Stimulated activated CD4-positive, alpha-beta T cell treated with anti-CD3 and anti-CD28 coated beads, Interleukin-15, amount 100 ng/mL, for 48 hours (primary cell): ENCODE measurements around the gene CUL7.

ENCODE experiments used
- DNase-seq, 2 donors: peaks; one replicate each; pipeline ENCODE4 v3.0.0-alpha.2; 2020; ENCODE audit warnings: low read depth in 2 of 2

CUL7 gene

DNA sequence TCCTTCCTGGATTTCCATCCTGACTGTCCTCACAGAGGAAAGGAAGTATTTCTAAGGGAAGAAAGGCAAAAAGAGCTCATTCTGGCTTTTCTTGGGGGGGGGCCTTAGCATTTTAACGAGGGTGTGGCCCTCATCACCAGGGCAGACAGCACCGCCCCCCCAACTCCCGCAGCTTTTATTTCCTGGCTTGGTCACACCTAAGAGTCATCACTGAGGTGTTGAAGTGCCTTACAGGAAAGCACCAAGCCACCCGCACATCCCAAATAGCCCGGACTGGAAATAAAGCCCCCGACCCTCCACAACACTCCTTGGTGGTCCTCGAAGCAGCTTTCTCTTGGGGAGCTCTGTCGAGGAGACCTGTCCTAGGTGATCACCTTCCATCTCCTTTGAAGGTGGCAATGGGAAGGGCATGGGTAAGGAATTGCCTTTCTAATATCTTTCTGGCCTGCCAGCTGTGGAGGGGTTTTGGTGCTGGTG lies 23.7 kb upstream of the CUL7 start:
- no peak for DNase-seq

DNA sequence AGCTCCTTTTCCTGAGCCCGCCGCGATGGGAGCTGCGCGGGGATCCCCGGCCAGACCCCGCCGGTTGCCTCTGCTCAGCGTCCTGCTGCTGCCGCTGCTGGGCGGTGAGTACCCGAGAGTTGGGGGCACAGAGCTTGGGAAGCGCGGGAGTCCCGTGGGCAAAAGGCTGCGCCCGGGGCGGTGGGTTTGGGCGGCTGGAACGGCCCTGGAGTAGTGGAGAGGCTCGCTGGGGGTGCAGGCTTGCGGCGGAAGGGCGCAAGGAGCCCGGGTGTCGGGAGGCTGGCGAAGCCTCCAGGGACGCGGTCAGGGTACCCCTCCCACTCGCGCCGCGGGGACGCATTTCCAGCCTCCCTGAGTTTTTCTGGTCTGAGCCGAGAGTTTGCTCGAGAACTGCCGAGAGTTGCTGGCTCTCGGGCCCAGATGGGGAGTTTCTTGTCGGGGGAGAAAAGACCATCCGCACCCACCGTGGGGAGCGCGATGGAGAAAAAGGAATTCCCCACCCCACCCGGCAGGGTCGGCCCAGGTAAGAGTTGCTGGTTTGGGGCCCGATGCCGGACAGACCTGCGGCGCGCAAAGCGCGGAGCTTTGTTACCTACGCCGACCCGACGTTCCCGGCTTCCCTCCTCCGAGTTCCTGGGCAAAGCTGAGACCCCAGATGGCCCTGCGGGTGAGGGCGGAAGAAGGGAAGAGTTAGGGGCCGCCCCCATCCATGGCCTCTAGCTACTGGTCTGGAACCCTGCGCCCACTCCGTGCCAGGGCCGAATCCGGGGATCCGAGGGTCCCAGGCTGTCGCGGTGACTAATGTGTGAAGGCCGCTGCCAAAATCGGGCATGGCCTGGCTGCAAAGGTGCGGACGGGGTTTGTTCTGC lies 23.0 kb upstream of the CUL7 start:
- DNase-seq: no peak

DNA sequence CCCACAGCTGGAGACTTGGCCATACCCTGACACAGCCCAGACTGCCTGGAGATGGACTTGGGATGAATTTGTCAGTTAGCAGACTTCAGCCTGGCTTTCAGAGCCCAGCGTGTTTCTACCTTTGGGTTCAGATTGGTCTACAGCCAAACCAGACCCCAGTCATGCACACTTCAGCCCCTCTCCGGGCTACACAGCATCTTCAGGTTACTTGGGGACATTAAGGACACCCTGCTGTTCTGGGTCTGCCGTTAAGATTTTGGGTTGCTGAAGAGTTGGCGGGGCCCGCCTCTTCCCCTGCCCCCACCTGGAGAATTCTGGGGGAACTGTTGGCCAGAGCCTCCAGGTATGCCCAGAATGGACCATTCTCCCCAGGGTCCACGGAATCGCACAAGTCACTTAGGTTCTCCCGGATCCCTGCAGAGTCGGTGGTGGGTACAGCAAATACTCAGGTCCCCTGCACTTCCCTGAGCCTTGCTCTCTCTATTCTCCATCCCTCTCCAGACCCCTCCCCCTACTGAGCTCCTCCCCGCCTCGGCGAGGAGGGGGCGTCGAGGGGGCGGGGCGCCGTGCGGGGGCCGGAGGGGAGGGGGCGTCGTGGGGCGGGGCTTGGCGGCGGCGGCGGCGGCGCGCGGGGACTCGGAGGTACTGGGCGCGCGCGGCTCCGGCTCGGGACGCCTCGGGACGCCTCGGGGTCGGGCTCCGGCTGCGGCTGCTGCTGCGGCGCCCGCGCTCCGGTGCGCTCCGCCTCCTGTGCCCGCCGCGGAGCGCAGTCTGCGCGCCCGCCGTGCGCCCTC lies 22.2 kb upstream of the CUL7 start, which contains the start of gene PTK7:
TSS of gene PTK7 (plus strand) at position 645 of the 794 bp plus-strand sequence. CDS start 175 bp downstream, outside the sequence.
- no peak for DNase-seq

DNA sequence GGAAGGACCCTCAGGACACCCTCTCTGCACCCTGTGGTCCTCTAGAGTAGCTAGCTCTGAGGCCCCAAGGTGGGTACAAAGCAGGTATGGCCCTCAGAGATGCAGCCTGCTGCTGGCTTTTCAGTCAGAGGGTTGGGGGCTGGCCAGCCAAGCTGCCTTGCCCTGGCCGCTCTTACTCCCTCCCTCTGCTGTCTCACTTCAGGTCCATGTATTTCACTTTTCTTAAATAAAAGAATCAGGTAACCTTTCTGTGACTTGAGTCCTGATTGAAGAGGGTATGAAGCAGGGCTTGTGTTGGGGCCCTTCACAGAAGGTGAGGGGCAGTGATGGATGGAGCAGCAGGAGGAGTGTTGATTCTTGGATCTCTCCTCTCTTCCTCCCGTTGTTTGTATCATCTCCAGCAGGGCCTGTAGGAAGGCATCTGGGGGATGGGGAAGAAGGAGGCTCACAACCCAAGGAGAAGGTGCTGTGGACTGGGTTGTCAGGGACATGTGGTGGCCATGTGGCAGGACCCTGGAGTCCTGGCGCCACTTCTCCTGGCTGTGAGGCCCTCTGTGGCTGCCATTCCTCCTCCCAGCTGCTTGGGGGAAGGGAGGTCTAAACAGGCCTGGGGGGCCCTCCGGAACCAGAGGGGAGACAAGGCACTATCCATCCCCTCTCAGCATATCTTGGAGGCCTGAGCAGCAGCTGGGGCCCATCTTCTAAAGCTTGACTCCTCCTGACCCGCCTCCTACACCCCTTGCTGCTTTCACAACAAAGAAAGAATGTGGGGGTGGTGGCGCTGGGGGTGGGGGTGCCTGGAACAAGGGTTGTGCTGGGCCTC lies 21.4 kb upstream of the CUL7 start:
- no peak for DNase-seq

DNA sequence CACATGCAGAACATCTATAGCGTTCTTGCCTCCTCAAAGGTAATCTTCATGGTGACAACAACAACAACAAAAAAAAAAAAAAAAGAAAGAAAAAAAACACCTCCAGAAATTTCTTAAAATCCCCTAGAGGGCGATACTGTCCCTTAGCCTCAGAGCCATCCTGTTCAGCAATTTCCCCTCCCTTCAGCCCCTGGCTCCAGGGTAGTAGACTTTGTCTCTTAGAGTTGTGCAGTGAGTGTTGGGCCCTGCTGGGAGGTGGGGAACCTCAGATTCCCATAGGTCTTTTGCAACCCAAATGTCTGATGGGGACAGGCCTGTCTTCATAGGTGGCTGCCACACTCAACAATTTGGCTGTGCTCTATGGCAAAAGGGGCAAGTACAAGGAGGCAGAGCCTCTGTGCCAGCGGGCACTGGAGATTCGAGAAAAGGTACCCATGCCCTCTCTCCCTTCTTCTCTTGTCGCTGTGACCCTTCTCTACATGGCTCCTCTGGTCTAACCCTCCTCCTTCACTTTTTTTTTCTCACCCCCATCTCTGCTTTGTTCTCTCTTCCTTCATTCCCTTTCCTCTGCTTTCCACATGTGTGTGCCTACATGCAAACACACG lies 16.5 kb upstream of the CUL7 start:
- DNase-seq: no peak

DNA sequence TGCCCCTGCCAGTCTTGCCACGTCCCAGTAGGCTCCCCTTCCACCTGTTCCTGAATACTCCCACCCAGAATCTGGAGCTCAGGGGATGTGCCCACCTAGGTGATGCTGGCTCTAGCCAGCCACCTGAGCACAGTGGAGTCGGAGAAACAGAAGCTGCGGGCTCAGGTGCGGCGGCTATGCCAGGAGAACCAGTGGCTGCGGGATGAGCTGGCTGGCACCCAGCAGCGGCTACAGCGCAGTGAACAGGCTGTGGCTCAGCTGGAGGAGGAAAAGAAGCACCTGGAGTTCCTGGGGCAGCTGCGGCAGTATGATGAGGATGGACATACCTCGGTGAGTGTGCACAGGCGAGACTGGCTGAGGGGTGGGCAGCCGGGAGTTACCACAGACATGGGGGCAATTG lies 9.2 kb upstream of the CUL7 start:
- DNase-seq: no peak

DNA sequence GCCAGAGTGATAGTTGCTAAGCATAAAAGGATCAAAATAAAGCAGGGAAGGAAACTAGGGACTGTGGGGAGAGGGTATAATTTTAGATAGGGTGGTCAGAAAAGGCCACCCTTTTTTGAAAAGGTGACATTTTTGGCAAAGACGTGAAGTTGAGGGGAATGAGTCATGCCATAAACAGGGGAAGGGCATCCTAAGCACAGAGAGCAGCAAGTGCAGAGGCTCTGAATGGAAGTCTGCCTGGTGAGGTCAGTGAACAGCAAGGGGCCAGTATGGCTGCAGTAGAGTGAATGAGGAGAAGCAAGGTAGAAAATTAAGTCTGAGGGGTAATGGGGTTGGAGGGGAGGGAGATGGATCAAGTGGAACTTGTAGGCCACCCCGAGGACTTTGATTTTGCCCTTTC lies 8.2 kb upstream of the CUL7 start:
- DNase-seq: no peak

DNA sequence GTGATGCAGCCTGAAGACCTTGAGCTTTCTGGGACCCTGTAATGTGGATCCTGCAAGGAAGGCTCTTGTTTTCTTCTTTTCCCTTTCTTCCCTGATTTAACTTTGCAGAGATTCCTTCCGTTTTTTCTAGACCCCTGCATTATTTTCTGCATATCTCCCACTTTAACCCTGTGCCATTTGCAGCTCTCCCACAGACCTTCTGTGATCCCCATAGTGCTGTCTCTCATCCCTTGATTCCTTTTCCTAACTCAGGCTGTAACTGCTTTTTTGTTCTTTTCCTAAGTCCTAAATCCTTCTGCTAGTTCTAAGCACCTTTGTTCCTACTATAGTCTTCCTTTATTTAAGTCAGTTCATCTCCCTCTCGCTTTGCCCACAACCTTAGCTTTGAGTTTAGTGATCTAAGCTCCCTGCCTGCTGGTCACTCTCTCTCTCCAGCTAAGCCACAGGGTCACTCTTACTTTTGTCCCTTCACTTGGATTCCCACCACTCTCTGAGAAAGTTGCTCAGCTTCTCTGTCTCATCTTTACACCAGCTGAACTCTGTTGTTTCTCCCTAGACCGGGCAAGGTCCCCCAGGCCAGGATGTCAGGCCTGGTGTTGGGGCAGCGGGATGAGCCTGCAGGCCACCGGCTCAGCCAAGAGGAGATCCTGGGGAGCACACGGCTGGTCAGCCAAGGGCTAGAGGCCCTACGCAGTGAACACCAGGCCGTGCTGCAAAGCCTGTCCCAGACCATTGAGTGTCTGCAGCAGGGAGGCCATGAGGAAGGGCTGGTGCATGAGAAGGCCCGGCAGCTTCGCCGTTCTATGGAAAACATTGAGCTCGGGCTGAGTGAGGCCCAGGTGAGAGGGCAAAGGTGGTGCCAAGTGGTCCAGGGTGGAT lies 7.3 kb upstream of the CUL7 start:
- no peak for DNase-seq

DNA sequence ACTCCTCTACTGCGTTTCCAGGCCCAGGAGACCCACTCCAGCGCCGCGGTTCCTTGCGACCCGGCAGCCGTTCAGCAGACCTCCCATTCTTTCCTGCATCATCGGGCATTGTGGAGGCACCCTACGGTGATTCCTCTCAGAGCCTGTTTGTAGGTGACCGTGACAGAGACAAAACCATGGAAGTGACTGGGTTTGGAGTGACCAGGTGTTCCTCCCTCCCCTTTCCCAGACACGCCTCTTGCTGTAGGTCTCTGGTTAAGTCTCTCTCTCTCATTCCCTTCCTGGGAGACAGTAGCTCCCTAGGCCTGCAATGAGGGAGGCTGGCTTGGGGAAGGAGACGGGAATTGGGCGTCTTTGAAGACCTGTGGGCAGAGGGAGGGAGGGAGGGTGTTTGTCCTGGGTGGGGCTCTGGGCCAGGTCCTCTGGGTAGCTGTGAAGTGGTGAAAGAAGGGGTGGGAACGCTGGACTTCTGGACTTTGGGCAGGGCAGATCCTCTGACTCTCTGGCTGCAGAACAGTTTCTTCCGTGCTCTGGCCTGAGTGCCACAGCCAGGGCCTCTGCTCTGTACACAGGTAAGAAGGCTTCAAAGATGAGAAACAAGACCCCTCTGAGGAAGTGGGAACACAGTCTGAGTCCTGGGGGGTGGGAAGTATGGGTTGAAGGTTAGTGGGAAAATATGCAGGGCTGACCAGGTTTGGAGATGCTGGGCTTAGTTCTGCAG lies 6.5 kb upstream of the CUL7 start:
- no peak for DNase-seq

DNA sequence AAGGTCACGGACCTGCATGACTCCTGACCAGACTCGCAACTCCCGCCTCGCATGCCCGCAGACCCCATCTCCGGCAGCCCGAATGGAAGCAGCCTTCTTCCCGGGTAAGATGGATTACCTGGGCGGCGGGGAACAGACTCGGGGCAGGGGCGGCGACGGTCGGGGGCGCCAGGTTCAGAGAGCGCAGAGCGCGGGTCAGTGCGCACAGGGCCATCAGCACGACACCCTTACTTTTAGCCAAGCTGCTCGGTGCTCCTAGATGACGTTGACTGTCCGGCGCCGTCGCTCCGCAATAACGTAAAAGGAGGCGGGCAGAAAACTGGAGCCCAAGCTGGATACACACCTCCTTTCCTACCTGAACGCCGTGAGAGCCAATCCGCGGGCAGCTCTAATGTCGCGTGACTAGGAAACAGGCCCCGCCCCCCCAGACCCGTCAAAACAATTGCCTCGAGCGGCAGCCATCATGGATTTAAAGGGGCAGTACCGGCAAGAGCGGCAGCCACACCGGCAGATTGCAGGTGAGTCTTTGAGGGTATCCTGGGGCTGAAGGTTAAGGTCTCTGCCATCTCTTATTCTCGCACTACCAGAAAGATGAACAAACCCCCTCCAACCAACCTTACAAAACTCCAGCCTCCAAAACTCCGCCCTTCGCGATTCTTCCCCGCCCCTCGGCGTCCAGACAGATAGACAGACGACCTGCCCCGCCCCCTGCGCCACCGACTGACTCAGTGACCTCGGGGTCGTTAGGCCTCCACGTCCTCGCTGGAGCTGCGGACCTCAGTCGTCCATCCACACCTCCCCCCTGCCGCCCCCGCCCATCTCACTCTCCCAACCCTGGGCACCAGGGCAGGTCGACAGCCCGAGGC lies 5.8 kb upstream of the CUL7 start, which contains the start of the genes KLC4 and MRPL2:
TSS of gene KLC4 (plus strand) at position 464 of the 866 bp plus-strand sequence. CDS start 1,705 bp downstream, outside the sequence.
TSS of gene MRPL2 (minus strand) at position 267 of the 866 bp plus-strand sequence. CDS start at position 214, 53 bp downstream.
- DNase-seq: peak; percentile 95 to 96

DNA sequence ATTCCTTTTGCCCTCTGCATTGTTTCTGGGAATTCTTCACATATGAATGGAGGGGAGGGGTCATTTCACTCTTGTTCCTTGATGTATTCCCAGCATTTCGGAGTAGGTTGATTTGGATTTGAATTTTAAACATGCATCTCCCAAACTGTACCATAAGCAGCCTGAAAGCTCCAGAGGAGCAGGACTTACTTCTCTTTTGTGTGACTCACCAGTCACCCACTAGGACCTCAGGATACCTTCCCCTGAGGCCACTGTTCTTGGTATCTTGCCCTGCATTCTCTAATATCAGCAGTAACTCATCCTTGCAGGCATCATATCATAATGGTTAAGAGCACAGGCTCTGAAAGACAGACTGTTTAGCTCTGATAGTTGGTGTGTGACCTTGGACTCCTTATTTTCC lies 4.9 kb upstream of the CUL7 start:
- DNase-seq: no peak

DNA sequence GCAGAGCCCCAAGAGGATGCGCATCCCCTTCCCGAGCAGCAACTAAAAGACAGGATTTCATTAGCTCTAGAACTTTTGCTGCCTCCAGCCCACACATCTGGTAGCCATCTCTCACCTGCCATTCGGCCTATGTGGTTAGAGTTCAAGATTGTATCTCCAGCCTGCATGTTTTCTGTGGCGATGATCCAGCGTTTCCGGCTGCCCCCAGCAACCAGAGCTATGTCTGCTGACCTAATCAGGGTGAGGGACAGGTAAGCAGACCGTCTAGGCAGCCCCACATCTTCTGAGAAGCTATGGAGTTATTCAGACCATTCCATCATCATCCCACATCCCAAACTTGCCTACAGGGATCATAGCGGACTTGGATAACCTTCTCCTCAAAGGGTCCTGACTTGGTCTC lies 2.3 kb upstream of the CUL7 start:
- no peak for DNase-seq

DNA sequence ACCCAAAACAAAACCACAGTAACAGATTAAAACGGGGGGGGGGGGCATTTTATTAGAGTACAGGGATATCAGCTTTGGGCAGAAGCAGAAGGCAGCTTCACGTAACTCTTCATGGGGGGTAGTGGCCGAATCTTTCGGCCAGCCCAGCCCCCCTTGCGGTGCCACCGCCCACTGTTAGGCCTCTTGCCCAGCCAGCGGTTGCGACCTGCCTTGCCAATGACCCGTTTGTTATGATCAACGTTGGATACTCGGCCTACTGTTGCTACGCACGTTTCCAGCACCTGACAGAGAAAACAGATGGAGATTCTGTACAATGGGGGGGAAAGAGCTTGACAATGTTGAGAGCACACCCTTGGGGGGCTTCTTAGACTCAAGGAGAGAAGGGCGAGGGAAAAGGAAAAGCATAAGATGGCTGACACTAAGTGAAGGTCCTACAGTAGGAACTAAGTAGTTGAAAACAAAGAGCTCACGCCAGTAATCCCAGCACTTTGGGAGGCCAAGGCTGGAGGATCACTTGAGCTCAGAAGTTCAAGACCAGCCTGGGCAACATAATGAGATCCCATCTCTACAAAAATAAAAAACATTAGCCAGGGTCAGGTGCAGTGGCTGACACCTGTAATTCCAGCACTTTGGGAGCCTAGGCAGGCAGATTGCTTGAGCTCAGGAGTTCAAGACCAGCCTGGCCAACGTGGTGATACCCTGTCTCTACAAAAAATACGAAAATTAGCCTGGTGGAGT lies 724 bp upstream of the CUL7 start:
- DNase-seq: no peak

DNA sequence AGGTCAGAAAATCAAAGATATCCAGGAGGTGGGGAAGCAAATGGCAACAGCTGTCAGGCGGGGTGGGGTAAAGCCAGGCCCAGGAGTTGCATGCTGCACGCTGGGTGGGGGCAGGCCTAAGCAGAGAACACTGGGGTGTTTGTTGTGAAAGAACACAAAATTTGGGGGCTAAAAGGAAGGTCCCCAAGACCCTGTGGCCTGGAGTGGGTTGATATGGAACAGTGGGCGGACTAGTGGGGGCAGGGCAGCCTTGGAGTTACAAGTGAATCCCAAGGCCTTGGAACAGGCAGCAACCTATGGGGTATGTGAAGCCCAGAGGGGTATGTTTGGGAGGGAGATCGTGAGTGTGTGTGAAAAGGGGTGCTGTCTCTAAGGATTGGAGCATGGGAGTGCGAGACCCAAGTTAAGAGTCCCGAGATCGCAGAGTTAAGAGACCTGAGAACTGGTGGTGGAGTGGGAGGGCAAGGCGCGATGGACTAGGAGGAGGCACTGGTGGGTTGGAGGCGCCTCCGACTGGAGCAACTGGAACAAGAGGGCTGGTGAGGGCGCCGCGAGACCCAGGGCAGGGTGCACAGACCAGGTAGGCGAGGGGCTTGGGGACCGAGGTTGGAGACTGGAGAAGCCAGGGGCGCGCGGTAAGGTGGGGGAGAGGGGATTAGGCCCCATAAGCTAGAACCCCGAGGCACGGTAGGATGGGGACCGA lies 658 bp downstream of the CUL7 start:
- DNase-seq: peak in 1 of 2 donors; percentile 14

DNA sequence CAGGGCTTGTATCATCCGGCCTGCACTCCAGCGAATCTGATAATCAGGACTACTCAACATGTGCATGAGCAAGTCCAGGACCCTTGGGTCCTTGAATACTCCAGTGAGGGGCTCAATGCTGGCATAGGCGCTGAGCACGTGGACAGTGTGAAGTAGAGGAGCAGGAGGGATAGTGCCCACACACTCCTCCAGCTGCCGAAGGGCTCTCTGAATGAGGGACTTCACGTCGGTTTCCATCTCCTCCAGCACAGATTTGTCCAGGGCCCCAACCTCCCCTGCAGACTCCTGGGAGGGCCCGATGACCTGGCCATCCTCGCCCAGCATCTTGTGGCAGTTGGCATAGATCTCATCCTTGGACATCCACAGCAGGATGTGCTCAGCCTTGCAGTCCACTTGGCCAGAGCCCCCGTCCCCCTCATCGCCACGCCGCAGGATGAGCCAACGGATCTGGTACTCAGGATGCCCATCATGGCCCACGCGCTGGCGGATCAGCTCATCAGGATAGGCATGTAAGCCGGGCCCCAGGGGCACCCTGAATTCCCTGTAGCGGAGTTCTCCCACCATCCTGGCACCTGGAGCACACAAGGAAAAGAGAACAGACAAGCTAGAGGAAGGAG lies 1.3 kb downstream of the CUL7 start:
- no peak for DNase-seq

DNA sequence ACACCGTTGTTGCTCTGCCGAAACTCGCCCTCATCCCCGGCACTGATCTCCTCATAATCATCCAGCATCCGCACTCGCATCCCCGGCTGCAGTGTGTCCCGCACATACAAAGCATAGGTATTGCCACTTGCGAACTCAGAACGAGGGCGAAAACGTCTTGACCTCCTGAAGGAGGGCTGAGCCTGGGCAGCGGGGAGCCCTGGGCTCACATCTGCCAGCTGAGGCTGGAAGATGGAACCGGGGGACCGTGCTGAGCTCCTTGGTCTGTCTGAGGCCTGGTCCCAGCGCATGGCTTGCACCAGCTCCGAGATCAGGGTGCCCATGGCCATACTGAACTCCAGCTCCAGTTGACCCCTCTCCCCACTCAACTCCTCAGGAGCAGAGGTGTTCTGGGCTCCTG lies 2.7 kb downstream of the CUL7 start:
- DNase-seq: no peak

DNA sequence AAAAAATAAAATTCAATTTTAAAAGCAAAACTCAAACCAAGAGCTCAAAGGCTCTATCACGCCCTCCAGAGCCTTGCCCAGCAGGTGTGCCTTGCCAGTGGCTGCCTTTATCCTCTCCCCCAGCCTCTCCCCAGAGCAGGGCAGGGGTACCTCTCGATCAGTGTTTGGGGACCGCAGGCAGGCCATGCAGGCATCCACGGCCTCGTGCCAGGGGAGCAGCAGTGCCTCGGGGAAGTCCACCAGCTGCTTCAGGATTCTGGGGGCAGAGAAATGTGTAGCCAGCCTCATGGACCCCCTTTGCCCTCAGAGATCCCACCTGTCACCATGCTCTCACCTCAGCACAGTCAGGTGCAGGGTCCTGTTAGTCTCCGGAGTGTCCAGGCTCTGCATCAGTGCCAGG lies 5.7 kb downstream of the CUL7 start:
- DNase-seq: no peak
